Lung microvascular endothelial cell (primary cell): ENCODE measurements around the gene FREM1. TPM values are rescaled to one million over a fixed set of nuclear protein-coding genes. Genes with fewer than 3 reads are reported as not detected.

Experiments
- DNase-seq, 2 donors: peaks; one replicate each; pipeline versions ENCODE4 v3.0.0 to v3.0.0-alpha.2; 2010; ENCODE audit warnings: low read depth in 2 of 2
- total RNA-seq: library from RNA; depleted of rRNA; stranded (reverse); fragments of >200 nt; gene quantifications from 2 replicates; pipeline ENCODE4 v1.2.1, GENCODE V29; 2014

The FREM1 gene
- total RNA-seq, 1 donor from 2014 or later = not detected

- DNase-seq = no peak
Measured at GRCh38 chr9:14869671-14870070, 40.6 kb downstream of the FREM1 start.

- DNase-seq = peak; percentile 10 to 27
Measured at GRCh38 chr9:14868772-14869583, 41.2 kb downstream of the FREM1 start.

- DNase-seq = no peak
Measured at GRCh38 chr9:14868418-14868771, 41.8 kb downstream of the FREM1 start.

- no peak for DNase-seq
Measured at GRCh38 chr9:14866200-14866749, 44.0 kb downstream of the FREM1 start.

- DNase-seq = no peak
Measured at GRCh38 chr9:14864309-14864708, 45.9 kb downstream of the FREM1 start.

- no peak for DNase-seq
Measured at GRCh38 chr9:14863402-14863801, 46.8 kb downstream of the FREM1 start.

GRCh38 chr9:14857449-14858305 lies 52.6 kb downstream of the FREM1 start:
- DNase-seq = no peak

- no peak for DNase-seq
Measured at GRCh38 chr9:14849851-14850250, 60.4 kb downstream of the FREM1 start.

GRCh38 chr9:14849296-14849695 lies 60.9 kb downstream of the FREM1 start:
- no peak for DNase-seq

- DNase-seq = peak; percentile 33 to 43
Measured at GRCh38 chr9:14846871-14847311, 63.3 kb downstream of the FREM1 start.

GRCh38 chr9:14843163-14843562 lies 67.1 kb downstream of the FREM1 start:
- no peak for DNase-seq

- no peak for DNase-seq
Measured at GRCh38 chr9:14842269-14842668, 68.0 kb downstream of the FREM1 start.

- DNase-seq = no peak
Measured at GRCh38 chr9:14838701-14839100, 71.5 kb downstream of the FREM1 start.

GRCh38 chr9:14836885-14837284 lies 73.3 kb downstream of the FREM1 start:
- no peak for DNase-seq

- no peak for DNase-seq
Measured at GRCh38 chr9:14831661-14832060, 78.6 kb downstream of the FREM1 start.

GRCh38 chr9:14831074-14831473 lies 79.2 kb downstream of the FREM1 start:
- no peak for DNase-seq

GRCh38 chr9:14830057-14830456 lies 80.2 kb downstream of the FREM1 start:
- DNase-seq = no peak

GRCh38 chr9:14829204-14829603 lies 81.0 kb downstream of the FREM1 start:
- no peak for DNase-seq

- DNase-seq = no peak
Measured at GRCh38 chr9:14827805-14828204, 82.4 kb downstream of the FREM1 start.

GRCh38 chr9:14824481-14824880 lies 85.7 kb downstream of the FREM1 start:
- DNase-seq = no peak

- no peak for DNase-seq
Measured at GRCh38 chr9:14823800-14824199, 86.4 kb downstream of the FREM1 start.

- no peak for DNase-seq
Measured at GRCh38 chr9:14822666-14823065, 87.6 kb downstream of the FREM1 start.
